Caco-2 (cell line): Measurements from ENCODE around the gene DDX17. TPM values are rescaled to one million over a fixed set of nuclear protein-coding genes. Genes with fewer than 3 reads are reported as not detected.

Experiments used
- BruUV-seq: library from RNA; stranded (reverse); fragments of 400-500 nt; replicated peaks from 2 replicates; lab custom pipeline; 2021; lab: Mats Ljungman, UMichigan
- CTCF ChIA-PET: fragments of 300-600 bp; sonication (Branson Sonifier 250); formaldehyde crosslinking; loops from one replicate; lab custom pipeline; 2022; ENCODE audit warnings: antibody characterized with exemption; lab: Charles Lee
- POLR2A ChIA-PET: fragments of 300-600 bp; sonication (Branson Sonifier 250); formaldehyde crosslinking; loops from one replicate; lab custom pipeline; 2022; ENCODE audit warnings: antibody characterized with exemption; lab: Charles Lee
- DNase-seq, 2 experiments: peaks; one replicate each; pipeline versions ENCODE4 v3.0.0 to v3.0.0-alpha.2; 2020 to 2022
- H3K27me3 ChIP-seq: replicated peaks from 2 replicates; pipeline ENCODE4 v1.6.0; 2011; ENCODE audit warnings: low read length; ENCODE audit not compliant: control insufficient read depth, insufficient read depth
- H3K36me3 ChIP-seq: 2 replicates; pipeline ENCODE4 v1.5.1; 2011; ENCODE audit warnings: low read length; ENCODE audit not compliant: control insufficient read depth, insufficient read depth
- H3K4me1 ChIP-seq: fragments of 250-450 bp; sonication (Bioruptor Pico); 2 replicates; pipeline ENCODE4 v1.5.1; 2020; ENCODE audit warnings: mild to moderate bottlenecking
- H3K4me3 ChIP-seq: 2 replicates; pipeline ENCODE4 v1.5.1; 2011; ENCODE audit warnings: low read depth, mild to moderate bottlenecking, control low read depth, low read length
- H3K9me3 ChIP-seq: fragments of 250-450 bp; sonication (Bioruptor Pico); 2 replicates; pipeline ENCODE4 v1.5.1; 2020; ENCODE audit warnings: mild to moderate bottlenecking, moderate library complexity
- H3K27ac Mint-ChIP-seq: one replicate; pipeline ENCODE4 v1.8.0; 2022; ENCODE audit warnings: mixed read lengths; ENCODE audit not compliant: unreplicated experiment
- H3K27me3 Mint-ChIP-seq: one replicate; pipeline ENCODE4 v1.8.0; 2022; ENCODE audit warnings: mixed read lengths; ENCODE audit not compliant: insufficient read depth, unreplicated experiment
- H3K36me3 Mint-ChIP-seq: one replicate; pipeline ENCODE4 v1.8.0; 2022; ENCODE audit warnings: mild to moderate bottlenecking, mixed read lengths; ENCODE audit not compliant: insufficient read depth, unreplicated experiment
- H3K4me1 Mint-ChIP-seq: one replicate; pipeline ENCODE4 v1.8.0; 2022; ENCODE audit warnings: low read depth, mixed read lengths; ENCODE audit not compliant: unreplicated experiment
- H3K4me3 Mint-ChIP-seq: one replicate; pipeline ENCODE4 v1.8.0; 2022; ENCODE audit warnings: mild to moderate bottlenecking, moderate library complexity, mixed read lengths; ENCODE audit not compliant: unreplicated experiment
- H3K9me3 Mint-ChIP-seq: one replicate; pipeline ENCODE4 v1.8.0; 2022; ENCODE audit warnings: mixed read lengths; ENCODE audit not compliant: unreplicated experiment
- CTCF ChIP-seq, 2 experiments: fragments of 200-600 bp in 1 of 2; IDR thresholded peaks; 1 replicate in 1 of 2; 2 replicates in 1 of 2; pipeline versions ENCODE4 v1.5.1 to v1.8.0; 2011 to 2022; ENCODE audit warnings: antibody characterized with exemption in 1 of 2, control low read depth in 1 of 2, inconsistent platforms in 1 of 2, low read depth in 1 of 2, low read length in 1 of 2, mild to moderate bottlenecking in 1 of 2, moderate library complexity in 1 of 2; ENCODE audit not compliant: insufficient read depth in 1 of 2, severe bottlenecking in 1 of 2, unreplicated experiment in 1 of 2
- intact Hi-C: fragments of 100-400 bp; cut with micrococcal nuclease; formaldehyde crosslinking; loops from one replicate; pipeline ENCODE4 v1.10.0; 2022; ENCODE audit not compliant: unreplicated experiment
- total RNA-seq: library from RNA; stranded (reverse); gene quantifications from 2 replicates; pipeline ENCODE4 v1.2.3, GENCODE V29; 2022

Gene DDX17
- total RNA-seq, 1 experiment from 2014 or later = 367 TPM

- Histone ChIP-seq H3K9me3 (no peaks in the 10 kb centered on the region), H3K4me3 (no peak overlapping the region; the same call in 1 of the 2 replicates), H3K36me3 (no peaks in the 10 kb centered on the region), H3K27me3 (no peaks in the 10 kb centered on the region), H3K4me1 (peaks cover 2% of the 10 kb centered on the region; the same call in 1 of the 2 replicates)
- no peak overlapping the region for H3K27ac Mint-ChIP-seq
- intact Hi-C loops = no loop called here
- H3K9me3 Mint-ChIP-seq = no peaks in the 10 kb centered on the region
- peak overlapping the region; percentile 65 for H3K4me3 Mint-ChIP-seq
- ChIA-PET POLR2A (interaction anchor here (0.5 to 0.7 kb wide), 2 partner anchors 63 to 687 kb away, joined by 3 to 7 read pairs; no protein-coding TSS in a partner anchor), CTCF (no interaction called here)
- no peak for TF ChIP-seq CTCF (IDR thresholded peaks at IDR 0.05; ENCODE audit: insufficient read depth in 1 of 2, low read depth in 1 of 2, low read length in 1 of 2, severe bottlenecking in 1 of 2, unreplicated experiment in 1 of 2)
- peak; percentile 89 to 92 for DNase-seq
- no peaks in the 10 kb centered on the region for H3K36me3 Mint-ChIP-seq
- H3K27me3 Mint-ChIP-seq = peaks cover 4% of the 10 kb centered on the region
- BruUV-seq = no TSS peak
- H3K4me1 Mint-ChIP-seq = peaks cover 6% of the 10 kb centered on the region
Measured at GRCh38 chr22:38461414-38462081, 44.6 kb downstream of the DDX17 start.

DNA sequence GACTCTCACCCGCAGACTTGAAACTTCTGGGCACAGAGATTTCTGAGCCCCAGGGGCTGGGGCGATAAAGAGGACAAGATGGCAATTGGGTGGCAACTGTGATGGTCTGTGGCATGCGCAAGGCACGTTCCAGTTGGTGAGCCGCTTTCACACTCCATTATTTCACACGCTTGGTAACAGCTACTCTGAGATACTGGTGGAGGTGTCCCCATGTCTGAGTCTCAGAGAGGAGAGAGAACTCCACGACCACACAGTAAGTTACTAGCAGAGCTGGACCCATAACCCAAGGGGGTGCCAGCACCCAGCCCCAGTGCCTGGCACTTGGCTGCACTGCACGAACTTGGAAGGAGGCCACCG, 45.1 kb downstream of the DDX17 start:
- intact Hi-C loops = no loop called here
- Mint-ChIP-seq H3K27me3 (peaks cover 4% of the 10 kb centered on the region), H3K36me3 (no peaks in the 10 kb centered on the region), H3K4me1 (peaks cover 6% of the 10 kb centered on the region), H3K9me3 (no peaks in the 10 kb centered on the region), H3K27ac (no peak overlapping the region), H3K4me3 (peak overlapping the region; percentile 65)
- BruUV-seq = no TSS peak
- no peaks in the 10 kb centered on the region for H3K9me3 ChIP-seq
- TF ChIP-seq CTCF (IDR thresholded peaks at IDR 0.05; ENCODE audit: insufficient read depth in 1 of 2, low read depth in 1 of 2, low read length in 1 of 2, severe bottlenecking in 1 of 2, unreplicated experiment in 1 of 2) = no peak
- peaks cover 7% of the 10 kb centered on the region; the same call in 1 of the 2 replicates for H3K4me1 ChIP-seq
- no peaks in the 10 kb centered on the region; the same call in 1 of the 2 replicates for H3K27me3 ChIP-seq
- POLR2A ChIA-PET = interaction anchor here (0.5 to 0.7 kb wide), 2 partner anchors 63 to 687 kb away, joined by 3 to 7 read pairs; no protein-coding TSS in a partner anchor
- no peak overlapping the region for H3K4me3 ChIP-seq
- no peaks in the 10 kb centered on the region for H3K36me3 ChIP-seq
- DNase-seq = no peak
- CTCF ChIA-PET = no interaction called here

DNA sequence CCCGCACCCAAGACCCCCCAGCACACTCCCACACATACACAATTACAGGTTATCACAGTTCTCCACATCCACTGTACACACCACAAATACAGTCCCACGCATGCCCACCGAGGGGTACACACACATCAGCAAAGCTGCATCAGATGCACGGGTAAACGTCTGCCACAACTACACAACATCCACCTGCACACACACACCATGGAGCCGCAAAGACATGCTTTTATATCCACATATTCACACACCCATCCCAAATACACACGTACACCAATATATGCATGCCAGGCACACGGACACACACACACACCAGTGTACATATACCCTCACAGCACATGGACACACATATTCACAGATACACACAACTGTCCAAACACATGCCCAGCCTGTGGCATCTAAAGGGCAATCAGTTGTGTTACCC, 45.7 kb downstream of the DDX17 start:
- ChIA-PET POLR2A (no interaction called here), CTCF (interaction anchor here (0.7 kb wide), 1 partner anchor 112 kb away, joined by 3 read pairs; no protein-coding TSS in a partner anchor)
- H3K9me3 Mint-ChIP-seq = no peaks in the 10 kb centered on the region
- intact Hi-C loops = no loop called here
- H3K4me3 Mint-ChIP-seq = peak overlapping the region; percentile 43
- DNase-seq = no peak
- no TSS peak for BruUV-seq
- no peak overlapping the region for H3K4me3 ChIP-seq
- H3K9me3 ChIP-seq = no peaks in the 10 kb centered on the region
- no peaks in the 10 kb centered on the region for H3K36me3 ChIP-seq
- no peaks in the 10 kb centered on the region for H3K36me3 Mint-ChIP-seq
- peaks cover 8% of the 10 kb centered on the region; the same call in 1 of the 2 replicates for H3K4me1 ChIP-seq
- no peak overlapping the region for H3K27ac Mint-ChIP-seq
- peaks cover 4% of the 10 kb centered on the region for H3K27me3 Mint-ChIP-seq
- no peaks in the 10 kb centered on the region; the same call in 1 of the 2 replicates for H3K27me3 ChIP-seq
- no peak for TF ChIP-seq CTCF (IDR thresholded peaks at IDR 0.05; ENCODE audit: insufficient read depth in 1 of 2, low read depth in 1 of 2, low read length in 1 of 2, severe bottlenecking in 1 of 2, unreplicated experiment in 1 of 2)
- peaks cover 6% of the 10 kb centered on the region for H3K4me1 Mint-ChIP-seq
